GM18861 (cell line): ENCODE results near the gene ARAP3.
"Not testable (repeated sequence)": the region's sequence is repeated elsewhere in the genome, so short reads cannot be mapped to it uniquely, and the experiment has no call there.

Experiments
- ATAC-seq: cut with Tn5 transposase; IDR thresholded peaks from one replicate; pipeline ENCODE4 v1.9.1; 2021; ENCODE audit not compliant: unreplicated experiment

ARAP3 gene

GRCh38 chr5:141618804-141619554, 63.1 kb downstream of the ARAP3 start, which contains the start of gene DIAPH1:
TSS of gene DIAPH1 (minus strand) at chr5:141619000. CDS start at chr5:141618914, 86 bp downstream.
- peak; percentile 62 for ATAC-seq

GRCh38 chr5:141618030-141618803, 63.8 kb downstream of the ARAP3 start:
- ATAC-seq: peak; percentile 17

GRCh38 chr5:141617682-141618029, 64.4 kb downstream of the ARAP3 start:
- ATAC-seq: no peak

GRCh38 chr5:141617128-141617527, 64.9 kb downstream of the ARAP3 start:
- no peak for ATAC-seq

- ATAC-seq: no peak
Observed at GRCh38 chr5:141615991-141616720, 65.9 kb downstream of the ARAP3 start.

GRCh38 chr5:141613344-141613743, 68.7 kb downstream of the ARAP3 start:
- ATAC-seq: no peak

GRCh38 chr5:141611289-141611688, 70.7 kb downstream of the ARAP3 start:
- no peak for ATAC-seq

GRCh38 chr5:141609921-141610320, 72.1 kb downstream of the ARAP3 start:
- ATAC-seq: not testable (repeated sequence)

- ATAC-seq: no peak
Observed at GRCh38 chr5:141609044-141609443, 73.0 kb downstream of the ARAP3 start.

- ATAC-seq: no peak
Observed at GRCh38 chr5:141608557-141608956, 73.5 kb downstream of the ARAP3 start.

GRCh38 chr5:141608046-141608445, 74.0 kb downstream of the ARAP3 start:
- ATAC-seq: no peak

- peak; percentile 93 for ATAC-seq
Observed at GRCh38 chr5:141605523-141606277, 76.3 kb downstream of the ARAP3 start.

GRCh38 chr5:141603923-141604717, 77.9 kb downstream of the ARAP3 start:
- ATAC-seq: no peak
